HepG2 (cell line): ENCODE measurements around the gene ATP23. TPM values are rescaled to one million over a fixed set of nuclear protein-coding genes. Genes with fewer than 3 reads are reported as not detected.

ENCODE experiments used
- AHDC1 ChIP-seq: sonication (generic); formaldehyde crosslinking; IDR thresholded peaks from 2 replicates; pipeline ENCODE4 v1.5.1; 2020; ENCODE audit warnings: mild to moderate bottlenecking, missing genetic modification reagents, borderline replicate concordance
- GATAD2A ChIP-seq: IDR thresholded peaks from 2 replicates; pipeline ENCODE4 v1.6.1; 2016
- HNF1B ChIP-seq: sonication (generic); formaldehyde crosslinking; IDR thresholded peaks from 2 replicates; pipeline ENCODE4 v1.5.1; 2020; ENCODE audit warnings: mild to moderate bottlenecking, moderate library complexity, missing genetic modification reagents
- MLXIP ChIP-seq: sonication (generic); formaldehyde crosslinking; IDR thresholded peaks from 2 replicates; pipeline ENCODE4 v1.9.0; 2021; ENCODE audit warnings: missing genetic modification reagents, borderline replicate concordance
- NFYB ChIP-seq: sonication (generic); formaldehyde crosslinking; IDR thresholded peaks from 2 replicates; pipeline ENCODE4 v1.4.0; 2020; ENCODE audit warnings: missing genetic modification reagents
- SCMH1 ChIP-seq: sonication (generic); formaldehyde crosslinking; IDR thresholded peaks from 2 replicates; pipeline ENCODE4 v1.9.0; 2021; ENCODE audit warnings: missing genetic modification reagents, mild to moderate bottlenecking, borderline replicate concordance
- SYNCRIP ChIP-seq: fragments of 200-400 bp; formaldehyde crosslinking; IDR thresholded peaks from 2 replicates; pipeline ENCODE4 v1.6.1; 2018; ENCODE audit warnings: mild to moderate bottlenecking, low read depth, low read length; ENCODE audit not compliant: insufficient read depth
- ZNF101 ChIP-seq: sonication (generic); formaldehyde crosslinking; IDR thresholded peaks from 2 replicates; pipeline ENCODE4 v1.4.0; 2020; ENCODE audit warnings: mild to moderate bottlenecking, low read depth, missing genetic modification reagents, borderline replicate concordance
- ZNF256 ChIP-seq: sonication (generic); formaldehyde crosslinking; conservative IDR thresholded peaks from 2 replicates; pipeline ENCODE4 v1.4.0; 2020; ENCODE audit warnings: missing genetic modification reagents
- ZNF670 ChIP-seq: sonication (generic); formaldehyde crosslinking; IDR thresholded peaks from 2 replicates; pipeline ENCODE4 v1.8.0; 2022; ENCODE audit warnings: mild to moderate bottlenecking, missing genetic modification reagents, borderline replicate concordance
- polyA plus RNA-seq, 8 experiments: library from polyadenylated mRNA; depleted of rRNA in 3 of 8; stranded (reverse) in 7 of 8; unstranded in 1 of 8; fragments of >200 nt; fragmentation: Illumina TruSeq in 4 of 8; extraction: Trizol in 4 of 8; gene quantifications; 2 replicates each; pipeline versions ENCODE4 v1.2.1 to v1.2.3, GENCODE V29; 2011 to 2016; ENCODE audit warnings: low read depth in 4 of 8, missing spikeins in 1 of 8, mixed read lengths in 1 of 8; ENCODE audit not compliant: insufficient read depth in 1 of 8
- total RNA-seq, 5 experiments: library from RNA; depleted of rRNA; stranded (reverse); fragments of >200 nt; fragmentation: Illumina TruSeq; extraction: Trizol; gene quantifications; 2 replicates each; pipeline ENCODE4 v1.2.3, GENCODE V29; 2016; ENCODE audit warnings: low read depth in 1 of 5
- TF ChIP-seq, protein P1 (sequence below): IDR thresholded peaks from 2 replicates; pipeline ENCODE4 v1.6.1; 2016; ENCODE audit warnings: low read depth, control low read depth
- TF ChIP-seq, protein P2 (sequence below): sonication (generic); formaldehyde crosslinking; IDR thresholded peaks from 2 replicates; pipeline ENCODE4 v1.8.1; 2023; ENCODE audit warnings: mild to moderate bottlenecking, inconsistent platforms, moderate library complexity, missing genetic modification reagents, borderline replicate concordance
- TF ChIP-seq, protein P3 (sequence below), 2 experiments: fragments of 450-650 bp in 1 of 2; sonication (generic) in 1 of 2; formaldehyde crosslinking; IDR thresholded peaks; 2 replicates each; pipeline versions ENCODE4 v1.5.0 to v1.8.0; 2020 to 2022; ENCODE audit warnings: mild to moderate bottlenecking in 1 of 2, missing genetic modification reagents in 1 of 2

Gene ATP23
- total and polyA plus RNA-seq, 2 of the 13 experiments (the other 11 are each of a cell fraction or from before 2014, with no cell fraction given), result 12.1 to 14.7 TPM

- TF ChIP-seq AHDC1 (CRISPR knock-in tag), result no peak
- TF ChIP-seq, protein P1, sequence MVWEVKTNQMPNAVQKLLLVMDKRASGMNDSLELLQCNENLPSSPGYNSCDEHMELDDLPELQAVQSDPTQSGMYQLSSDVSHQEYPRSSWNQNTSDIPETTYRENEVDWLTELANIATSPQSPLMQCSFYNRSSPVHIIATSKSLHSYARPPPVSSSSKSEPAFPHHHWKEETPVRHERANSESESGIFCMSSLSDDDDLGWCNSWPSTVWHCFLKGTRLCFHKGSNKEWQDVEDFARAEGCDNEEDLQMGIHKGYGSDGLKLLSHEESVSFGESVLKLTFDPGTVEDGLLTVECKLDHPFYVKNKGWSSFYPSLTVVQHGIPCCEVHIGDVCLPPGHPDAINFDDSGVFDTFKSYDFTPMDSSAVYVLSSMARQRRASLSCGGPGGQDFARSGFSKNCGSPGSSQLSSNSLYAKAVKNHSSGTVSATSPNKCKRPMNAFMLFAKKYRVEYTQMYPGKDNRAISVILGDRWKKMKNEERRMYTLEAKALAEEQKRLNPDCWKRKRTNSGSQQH (CRISPR knock-in tag), result no peak; the same call in 1 of the 2 replicates
- no peak for TF ChIP-seq ZNF101 (CRISPR knock-in tag)
- no peak for TF ChIP-seq SYNCRIP
- no peak for TF ChIP-seq NFYB (CRISPR knock-in tag)
- TF ChIP-seq, protein P2, sequence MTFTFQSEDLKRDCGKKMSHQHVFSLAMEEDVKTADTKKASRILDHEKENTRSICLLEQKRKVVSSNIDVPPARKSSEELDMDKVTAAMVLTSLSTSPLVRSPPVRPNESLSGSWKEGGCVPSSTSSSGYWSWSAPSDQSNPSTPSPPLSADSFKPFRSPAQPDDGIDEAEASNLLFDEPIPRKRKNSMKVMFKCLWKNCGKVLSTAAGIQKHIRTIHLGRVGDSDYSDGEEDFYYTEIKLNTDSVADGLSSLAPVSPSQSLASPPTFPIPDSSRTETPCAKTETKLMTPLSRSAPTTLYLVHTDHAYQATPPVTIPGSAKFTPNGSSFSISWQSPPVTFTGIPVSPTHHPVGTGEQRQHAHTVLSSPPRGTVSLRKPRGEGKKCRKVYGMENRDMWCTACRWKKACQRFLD, result no peak
- TF ChIP-seq SCMH1 (CRISPR knock-in tag), result no peak
- TF ChIP-seq ZNF670 (CRISPR knock-in tag), result 0 out of 2 replicates have a peak, but pooled peaks have one; percentile 59
- no peak for TF ChIP-seq MLXIP (CRISPR knock-in tag)
- TF ChIP-seq GATAD2A (CRISPR knock-in tag), result peak; percentile 66
- TF ChIP-seq HNF1B (CRISPR knock-in tag), result peak; percentile 60; the same call in 1 of the 2 replicates
- TF ChIP-seq, protein P3, sequence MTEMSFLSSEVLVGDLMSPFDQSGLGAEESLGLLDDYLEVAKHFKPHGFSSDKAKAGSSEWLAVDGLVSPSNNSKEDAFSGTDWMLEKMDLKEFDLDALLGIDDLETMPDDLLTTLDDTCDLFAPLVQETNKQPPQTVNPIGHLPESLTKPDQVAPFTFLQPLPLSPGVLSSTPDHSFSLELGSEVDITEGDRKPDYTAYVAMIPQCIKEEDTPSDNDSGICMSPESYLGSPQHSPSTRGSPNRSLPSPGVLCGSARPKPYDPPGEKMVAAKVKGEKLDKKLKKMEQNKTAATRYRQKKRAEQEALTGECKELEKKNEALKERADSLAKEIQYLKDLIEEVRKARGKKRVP (CRISPR knock-in tag; IDR thresholded peaks at IDR 0.05), result 0 out of 4 replicates have a peak, but pooled peaks of 1 of the 2 experiments have one; percentile 18
- TF ChIP-seq ZNF256 (CRISPR knock-in tag), result no peak
These were observed at the start of gene ATP23 (continued) for GRCh38 chr12:57941165-57941894.
